Stimulated activated memory B cell treated with anti-CD40 and anti-IgM and Interleukin-4, amounts not matched to agents 10 μg/mL and 1 μg/mL and 100 μg/mL, for 72 hours (primary cell): ENCODE measurements around the gene NT5DC1.

ENCODE experiments used
- ATAC-seq: fragments of 150-1000 bp; cut with Tn5 transposase; 2 replicates; pipeline ENCODE4 v1.10.0; 2021
- H3K27ac Mint-ChIP-seq: one replicate; pipeline ENCODE4 v1.8.0; 2022; ENCODE audit warnings: mild to moderate bottlenecking, mixed read lengths
- H3K27me3 Mint-ChIP-seq: one replicate; pipeline ENCODE4 v1.8.0; 2022; ENCODE audit warnings: mixed read lengths
- H3K36me3 Mint-ChIP-seq: one replicate; pipeline ENCODE4 v1.8.0; 2022; ENCODE audit warnings: mixed read lengths
- H3K4me1 Mint-ChIP-seq: one replicate; pipeline ENCODE4 v1.8.0; 2022; ENCODE audit warnings: mixed read lengths
- H3K4me3 Mint-ChIP-seq: one replicate; pipeline ENCODE4 v1.8.0; 2022; ENCODE audit warnings: mild to moderate bottlenecking, moderate library complexity, mixed read lengths
- H3K9me3 Mint-ChIP-seq: one replicate; pipeline ENCODE4 v1.8.0; 2022; ENCODE audit warnings: mixed read lengths

Gene NT5DC1

GRCh38 chr6:116298273-116298672 is 197.6 kb downstream of the NT5DC1 start:
- Mint-ChIP-seq H3K9me3 (peaks cover 8% of the 10 kb centered on the region), H3K27me3 (no peaks in the 10 kb centered on the region)
- no peak for ATAC-seq

DNA sequence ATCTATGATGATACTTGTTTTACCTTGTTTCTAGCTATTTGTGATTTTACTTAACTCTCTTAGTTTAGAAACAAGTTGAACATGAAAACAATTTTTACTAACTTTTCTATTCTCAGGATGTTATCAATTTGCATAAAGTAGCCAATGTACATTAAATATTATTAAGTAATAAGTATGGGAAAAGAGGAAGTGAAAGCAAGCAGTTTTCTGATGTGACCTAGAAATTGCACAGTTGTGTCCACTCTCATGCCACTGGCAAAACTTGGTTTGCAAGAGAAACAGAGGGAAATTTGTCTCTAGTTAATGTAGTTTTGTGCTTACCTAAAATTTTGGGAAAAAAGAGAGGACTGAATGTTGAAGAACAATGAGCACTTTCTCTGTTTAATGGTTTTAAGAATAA is 198.3 kb downstream of the NT5DC1 start:
- Mint-ChIP-seq H3K9me3 (peaks cover 8% of the 10 kb centered on the region), H3K27ac (no peak overlapping the region), H3K27me3 (no peaks in the 10 kb centered on the region), H3K4me3 (no peak overlapping the region), H3K36me3 (peaks cover 9% of the 10 kb centered on the region), H3K4me1 (peaks cover 26% of the 10 kb centered on the region)
- ATAC-seq = no peak

More at GRCh38 chr6:116298273-116298672, 197.6 kb downstream of the NT5DC1 start:
- Mint-ChIP-seq H3K36me3 (peaks cover 9% of the 10 kb centered on the region), H3K27ac (no peak overlapping the region), H3K4me3 (no peak overlapping the region), H3K4me1 (peaks cover 22% of the 10 kb centered on the region)
